Prostate gland (tissue), 2 donors: Measurements from ENCODE around the gene RPL18.

Experiments
- CTCF ChIP-seq, 4 experiments: fragments of 200-600 bp in 2 of 4; fragments of 450-650 bp in 2 of 4; sonication (generic) in 2 of 4; IDR thresholded peaks; 1 replicate in 3 of 4; 2 replicates in 1 of 4; pipeline ENCODE4 v1.5.1; 2016 to 2019; ENCODE audit warnings: antibody characterized with exemption in 4 of 4, mild to moderate bottlenecking in 2 of 4, moderate library complexity in 2 of 4
- POLR2A ChIP-seq: fragments of 450-650 bp; IDR thresholded peaks from one replicate; pipeline ENCODE4 v1.6.1; 2016; ENCODE audit warnings: antibody characterized with exemption, mild to moderate bottlenecking
- POLR2AphosphoS5 ChIP-seq: sonication (generic); formaldehyde crosslinking; IDR thresholded peaks from one replicate; pipeline ENCODE4 v1.6.1; 2017; ENCODE audit warnings: antibody characterized with exemption

- TF ChIP-seq CTCF (IDR thresholded peaks at IDR 0.05) (no peak), POLR2A (no peak), POLR2AphosphoS5 (no peak)
Observed at GRCh38 chr19:48613024-48613851, 5.7 kb downstream of the RPL18 start.
